ENCODE results near the gene DENND1A.
"Not testable (repeated sequence)": the region's sequence is repeated elsewhere in the genome, so short reads cannot be mapped to it uniquely, and the experiment has no call there.

DENND1A gene

DNA sequence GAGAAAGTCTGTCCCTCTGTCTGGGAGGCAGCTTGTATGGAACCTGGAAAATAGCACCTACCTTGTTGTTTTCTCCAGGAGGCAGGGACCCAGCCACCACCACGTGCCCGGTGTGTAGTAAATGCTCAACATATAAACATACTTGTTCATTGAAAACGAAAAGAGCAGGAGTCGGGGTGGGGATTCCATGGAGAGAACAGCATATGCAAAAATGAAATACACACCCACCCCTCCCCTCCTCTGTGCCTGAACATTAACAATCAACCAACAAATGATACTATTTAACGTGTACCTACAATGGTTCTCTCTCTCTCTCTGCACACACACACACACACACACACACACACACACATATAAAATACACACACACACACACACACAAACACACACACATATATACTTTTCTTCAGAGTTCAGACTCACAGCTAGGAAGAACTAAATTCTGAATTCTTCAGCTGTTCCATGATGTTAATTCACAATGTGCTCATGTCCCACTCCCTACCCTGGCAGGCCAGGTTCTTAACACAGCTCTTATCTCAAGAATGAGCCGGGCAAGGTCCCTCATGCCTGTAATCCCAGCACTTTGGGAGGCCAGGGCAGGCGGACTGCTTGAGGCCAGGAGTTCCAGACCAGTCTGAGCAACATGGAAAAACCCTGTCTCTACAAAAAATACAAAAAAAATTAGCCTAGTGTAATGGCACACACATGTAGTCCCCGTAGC lies 16.3 kb upstream of the DENND1A start:
- no peak for DNase-seq

DNA sequence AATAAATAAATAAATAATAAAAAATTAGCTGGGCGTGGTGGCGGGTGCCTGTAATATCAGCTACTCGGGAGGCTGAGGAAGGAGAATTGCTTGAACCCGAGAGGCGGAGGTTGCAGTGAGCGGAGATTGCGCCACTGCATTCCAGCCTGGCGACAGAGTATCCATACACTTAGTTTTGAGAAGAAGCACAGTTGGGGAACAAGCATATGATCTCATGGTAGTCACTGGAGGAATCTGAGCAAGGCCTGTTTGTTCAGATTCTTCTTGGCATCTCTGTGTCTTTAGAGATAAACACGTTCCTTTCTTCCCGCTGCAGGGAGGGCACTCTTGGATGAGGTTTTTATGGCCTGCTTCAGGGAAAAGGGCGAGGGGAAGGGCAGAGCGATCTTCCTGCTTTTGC lies 15.6 kb upstream of the DENND1A start:
- no peak for DNase-seq

DNA sequence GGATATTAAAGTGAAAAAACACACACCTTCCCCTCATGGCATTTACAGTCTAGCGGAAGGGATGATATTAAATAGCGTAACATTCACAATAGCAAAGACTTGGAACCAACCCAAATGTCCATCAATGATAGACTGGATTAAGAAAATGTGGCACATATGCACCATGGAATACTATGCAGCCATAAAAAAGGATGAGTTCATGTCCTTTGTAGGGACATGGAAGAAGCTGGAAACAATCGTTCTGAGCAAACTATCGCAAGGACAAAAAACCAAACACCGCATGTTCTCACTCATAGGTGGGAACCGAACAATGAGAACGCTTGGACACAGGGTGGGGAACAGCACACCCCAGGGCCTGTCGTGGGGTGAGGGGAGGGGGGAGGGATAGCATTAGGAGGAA lies 14.5 kb upstream of the DENND1A start:
- not testable (repeated sequence) for DNase-seq

DNA sequence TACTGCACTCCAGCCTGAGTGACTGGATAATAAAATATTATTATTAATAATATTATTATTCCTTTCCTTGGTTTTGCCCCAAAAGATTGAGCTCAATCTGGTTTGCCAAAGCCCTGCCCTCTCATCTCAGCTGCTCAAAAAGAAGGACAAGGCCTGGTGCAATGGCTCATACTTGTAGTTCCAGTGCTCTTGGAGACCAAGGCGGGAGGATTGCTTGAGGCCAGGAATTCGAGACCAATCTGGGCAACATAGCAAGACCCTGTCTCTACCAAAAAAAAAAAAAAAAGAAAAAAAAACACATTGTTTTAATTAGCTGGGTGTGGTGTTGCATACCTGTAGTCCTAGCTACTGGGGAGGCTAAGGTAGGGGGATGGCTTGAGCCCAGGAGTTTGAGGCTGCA lies 13.7 kb upstream of the DENND1A start:
- DNase-seq = no peak

DNA sequence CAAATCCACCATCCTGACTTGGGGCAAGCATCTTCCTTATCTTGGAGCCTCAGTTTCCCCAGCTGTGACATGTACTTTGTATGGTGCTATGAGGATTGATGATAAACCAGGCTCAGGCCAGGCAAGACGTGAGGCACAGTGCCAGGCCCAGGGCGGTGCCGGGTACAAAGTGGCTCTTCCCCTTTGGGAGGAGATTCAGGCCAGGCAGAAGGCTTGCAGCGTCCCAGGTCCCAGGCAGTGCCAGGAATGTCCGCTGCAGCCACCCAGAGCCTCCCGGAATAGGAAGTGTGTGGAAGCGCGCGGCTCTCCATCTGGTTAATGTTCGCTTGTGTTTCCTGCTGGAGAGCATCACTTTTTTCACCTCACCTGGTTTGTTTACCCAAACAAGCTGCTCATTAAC lies 12.6 kb upstream of the DENND1A start:
- DNase-seq = no peak

DNA sequence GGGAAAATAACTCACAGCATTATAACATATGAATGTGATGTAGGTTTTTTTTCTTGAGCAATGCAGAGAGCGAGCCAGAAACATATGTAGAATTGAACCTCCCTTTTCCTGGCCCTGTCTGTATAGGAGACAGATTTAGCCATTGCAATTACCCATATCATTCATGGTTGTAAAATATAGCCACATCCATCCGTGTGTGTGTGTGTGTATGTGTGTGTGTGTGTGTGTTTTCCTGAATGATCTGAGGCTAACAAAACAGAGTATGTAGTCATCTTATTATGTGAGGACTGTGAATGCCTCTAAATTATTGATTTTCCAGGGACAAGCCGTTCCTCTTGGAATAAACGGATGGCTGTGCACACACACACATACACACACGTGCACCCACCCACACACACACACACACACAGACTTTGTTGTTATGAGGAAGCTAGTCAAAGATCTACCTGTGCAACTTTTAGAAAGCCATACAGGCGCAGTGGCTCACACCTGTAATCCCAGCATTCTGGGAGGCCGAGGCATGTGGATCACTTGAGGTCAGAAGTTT lies 11.7 kb upstream of the DENND1A start:
- no peak for DNase-seq

DNA sequence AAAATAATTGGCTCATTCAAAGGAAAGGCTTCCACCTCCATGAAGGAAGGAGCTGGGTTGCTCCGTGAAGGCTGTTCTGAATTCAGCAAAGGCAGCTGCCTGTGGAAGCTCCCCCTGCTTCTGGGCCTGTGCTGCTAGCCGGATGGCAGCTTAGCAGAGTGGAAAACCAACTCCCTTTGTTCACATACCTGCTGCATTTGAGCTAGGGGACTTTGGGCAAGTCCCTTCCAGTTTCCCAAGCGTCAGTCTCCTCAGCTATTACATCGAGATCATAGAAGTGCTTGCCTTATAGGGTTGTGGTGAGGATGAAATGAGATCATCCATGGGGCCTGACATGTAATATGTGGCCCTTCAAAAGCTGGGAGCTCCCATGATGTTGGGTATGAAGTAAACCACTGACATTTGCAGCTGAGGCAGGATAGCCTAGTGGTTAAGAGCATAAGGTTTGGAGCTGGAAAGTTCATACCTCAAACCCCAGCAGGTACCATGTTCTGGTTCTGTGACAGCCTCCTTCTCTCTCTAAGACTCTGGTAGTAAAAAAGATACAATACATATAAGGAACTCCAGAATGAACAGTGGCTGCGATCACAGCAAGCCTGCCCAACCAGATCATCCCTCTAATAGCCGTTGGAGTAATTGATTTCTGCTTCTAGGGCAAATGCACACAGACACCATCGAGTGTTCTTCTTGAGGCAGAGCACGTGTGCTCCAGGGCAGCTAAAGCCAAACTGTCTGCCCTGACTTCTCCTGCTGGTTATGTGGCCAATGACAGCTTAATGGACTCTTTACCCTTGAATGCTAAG lies 11.0 kb upstream of the DENND1A start:
- no peak for DNase-seq

DNA sequence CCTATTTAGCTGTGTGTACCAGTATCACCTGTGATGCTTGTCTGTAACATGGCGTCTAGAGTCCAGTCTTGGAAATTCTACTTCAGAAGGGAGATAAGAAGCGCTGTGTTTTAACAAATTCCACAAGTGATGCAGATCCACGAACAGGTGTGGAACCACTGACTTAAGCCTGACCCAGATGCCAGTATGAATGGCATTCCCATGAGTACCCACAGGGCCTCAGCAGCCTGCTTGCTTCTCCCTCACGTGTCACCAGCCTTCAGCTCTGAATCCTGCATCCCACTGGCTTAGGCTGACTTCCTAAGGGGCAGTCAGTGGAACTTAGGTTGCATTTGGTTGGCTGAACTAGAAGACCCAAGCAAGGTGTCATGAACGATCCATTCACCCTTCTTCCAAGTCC lies 8.5 kb upstream of the DENND1A start:
- no peak for DNase-seq

DNA sequence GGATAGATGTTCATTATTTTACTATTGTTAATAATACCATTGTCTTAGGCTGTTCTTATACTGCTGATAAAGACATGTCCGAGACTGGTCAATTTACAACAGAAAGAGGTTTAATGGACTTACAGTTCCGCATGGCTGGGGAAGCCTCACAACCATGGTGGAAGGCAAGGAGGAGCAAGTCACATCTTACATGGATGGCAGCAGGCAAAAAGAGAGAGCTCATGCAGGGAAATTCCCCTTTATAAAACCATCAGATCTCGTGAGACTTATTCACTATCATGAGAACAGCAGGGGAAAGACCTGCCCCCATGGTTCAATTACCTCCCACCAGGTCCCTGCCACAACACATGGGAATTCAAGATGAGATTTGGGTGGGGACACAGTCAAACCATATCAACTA lies 6.6 kb upstream of the DENND1A start:
- not testable (repeated sequence) for DNase-seq

DNA sequence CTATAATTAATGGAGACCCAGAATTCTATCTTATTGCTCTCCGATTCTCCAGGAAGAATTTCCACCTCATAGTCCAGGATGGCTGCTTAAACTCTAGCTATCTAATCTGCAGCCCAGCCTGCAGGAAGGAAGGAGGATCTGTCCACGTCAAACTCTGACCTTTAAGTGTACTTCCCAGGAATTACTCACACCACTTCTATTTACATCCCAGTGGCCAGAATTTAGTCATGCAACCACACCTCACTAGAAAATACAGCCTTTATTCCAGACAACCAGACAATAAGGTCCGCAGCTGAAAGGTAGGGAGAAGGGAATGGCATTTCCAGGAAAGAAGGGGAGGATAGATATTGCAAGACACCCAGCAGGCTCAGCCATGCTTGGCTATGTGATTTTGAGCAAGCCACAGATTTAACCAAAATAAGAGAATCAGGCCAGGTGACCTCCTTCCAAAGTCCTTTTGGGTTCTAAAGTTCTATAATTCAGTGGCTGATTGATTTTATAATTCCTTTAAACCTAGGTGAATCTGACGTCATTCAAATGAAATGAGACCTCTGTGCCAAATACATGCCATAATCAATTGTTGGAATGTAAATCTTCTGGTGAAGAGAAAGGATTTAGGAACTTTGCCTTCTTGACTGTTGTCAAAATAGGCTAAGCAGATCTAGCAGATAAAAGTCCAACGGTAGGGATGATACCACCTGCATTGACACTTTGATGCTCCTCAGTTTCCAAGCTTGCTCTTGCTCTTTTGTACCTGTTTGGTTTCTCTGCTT lies 3.7 kb upstream of the DENND1A start:
- DNase-seq = no peak

DNA sequence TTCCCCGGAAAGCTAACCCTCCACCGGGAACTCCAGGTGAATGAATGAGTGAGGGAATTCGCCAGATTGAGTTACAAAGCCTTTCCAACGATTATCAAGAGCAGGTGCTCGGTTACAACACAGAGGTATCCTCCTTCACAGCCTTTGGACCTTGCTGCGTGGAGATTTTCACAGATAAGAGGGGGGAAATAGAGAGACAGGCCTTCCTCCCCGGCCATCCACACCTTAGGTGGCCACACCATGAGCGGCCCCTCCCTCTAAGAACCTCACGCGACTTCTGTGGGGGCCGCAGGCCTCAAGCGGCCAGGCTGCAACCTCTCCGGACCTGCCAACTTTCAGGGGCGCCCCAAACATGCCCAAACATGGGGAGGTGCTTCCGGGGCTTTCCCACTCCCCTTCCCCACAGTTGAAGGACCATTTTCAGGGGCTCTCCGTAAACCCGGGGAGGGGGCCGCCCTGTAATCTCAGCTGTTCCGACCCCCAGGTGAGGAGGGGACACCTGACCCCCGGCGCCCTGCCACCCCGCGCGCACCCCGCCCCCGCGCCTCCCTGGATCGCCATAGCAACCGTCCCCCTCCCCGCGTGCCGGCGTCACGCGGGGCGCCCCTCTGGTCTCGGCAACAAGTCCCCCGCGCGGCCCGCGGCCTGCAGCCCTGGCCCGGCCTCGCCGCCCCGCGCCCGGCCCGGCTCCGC lies 603 bp downstream of the DENND1A start:
- DNase-seq = no peak

DNA sequence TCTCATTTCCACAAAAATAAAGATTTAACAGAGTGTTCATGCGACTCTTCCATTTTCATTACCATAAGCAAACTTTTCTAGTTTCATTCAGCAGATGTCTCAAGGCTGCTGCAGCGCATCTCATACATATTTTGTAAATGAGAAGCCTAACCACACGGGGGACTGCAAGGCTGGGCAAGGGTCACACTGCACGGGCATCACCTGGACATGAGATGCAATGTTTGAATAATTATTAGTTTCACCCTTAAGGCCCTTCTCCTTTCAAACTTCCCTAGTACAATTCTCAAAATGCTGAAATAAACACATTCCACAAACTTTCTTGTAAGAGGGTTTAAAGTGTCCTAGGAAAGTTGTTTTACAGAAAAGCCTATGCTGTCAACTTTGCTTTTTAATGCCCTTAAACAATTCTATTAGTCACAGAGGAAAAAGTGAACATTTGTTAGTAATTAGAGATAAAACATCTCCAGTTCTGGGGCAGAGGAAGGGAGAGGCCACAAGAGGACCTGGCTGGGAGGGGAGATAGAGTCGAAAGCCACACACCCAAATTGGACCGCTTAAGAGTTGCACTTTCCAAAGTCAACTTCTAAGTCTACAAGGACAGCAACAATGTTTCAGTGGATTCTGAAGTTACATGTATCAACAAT lies 1.3 kb downstream of the DENND1A start:
- no peak for DNase-seq

DNA sequence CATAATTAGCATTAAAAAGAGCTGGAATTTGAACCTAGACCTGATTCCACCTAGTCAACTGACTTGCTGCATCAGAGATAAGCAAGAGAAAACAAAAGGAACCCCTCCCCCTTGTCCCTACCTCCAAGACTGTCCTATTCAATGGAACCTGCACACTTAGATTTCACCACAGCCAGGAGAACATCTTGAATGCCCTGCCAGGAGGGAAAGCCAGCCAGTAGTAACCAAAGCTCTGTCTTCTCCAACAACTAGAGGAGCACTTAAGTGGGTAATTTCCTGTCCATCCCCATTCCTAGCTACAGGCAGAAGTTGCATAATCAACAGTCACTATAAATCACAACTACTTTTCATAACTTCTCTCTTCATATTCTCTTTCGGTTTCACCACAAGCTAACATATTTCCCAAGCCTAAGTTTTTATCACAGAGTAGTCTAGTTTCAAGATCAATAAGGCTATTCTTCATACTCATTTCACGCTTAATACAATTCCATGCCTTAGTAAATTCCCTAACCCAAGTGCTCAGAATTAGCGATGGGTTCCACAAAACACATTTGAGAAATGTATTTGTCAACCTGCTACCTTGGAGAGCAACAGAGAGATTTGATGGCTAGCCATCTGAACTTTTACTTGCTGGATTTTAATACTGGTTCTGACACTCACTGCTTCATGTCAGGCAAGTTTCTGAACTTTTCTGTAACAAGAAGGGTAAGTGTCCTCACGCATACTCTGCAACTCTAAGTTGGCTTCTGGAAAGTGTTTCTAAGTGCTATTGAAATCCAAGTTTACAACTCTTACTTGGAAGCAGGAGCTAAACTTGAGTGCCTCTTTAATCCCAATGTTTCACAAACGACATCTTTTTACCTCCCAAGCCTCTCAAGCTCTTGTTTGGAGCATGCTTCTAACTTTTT lies 2.0 kb downstream of the DENND1A start:
- no peak for DNase-seq

DNA sequence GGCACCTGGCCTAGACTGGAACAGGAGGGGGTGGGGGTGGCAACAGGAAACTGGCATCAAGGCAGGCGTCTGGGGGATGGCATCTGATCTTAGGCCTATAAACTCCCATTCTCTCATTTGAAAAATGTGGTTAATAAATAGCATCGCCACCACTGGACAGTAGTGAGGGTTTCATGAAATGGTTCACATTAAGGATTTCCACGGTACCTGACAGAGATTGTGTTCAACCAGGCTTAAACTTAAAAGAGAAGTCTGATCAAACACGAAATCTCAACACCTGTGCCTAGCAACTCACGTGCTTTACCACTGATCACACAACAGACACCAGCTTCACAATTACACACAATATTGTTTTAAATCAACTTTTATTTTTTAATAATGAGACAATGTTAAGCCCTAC lies 3.0 kb downstream of the DENND1A start:
- DNase-seq = no peak

DNA sequence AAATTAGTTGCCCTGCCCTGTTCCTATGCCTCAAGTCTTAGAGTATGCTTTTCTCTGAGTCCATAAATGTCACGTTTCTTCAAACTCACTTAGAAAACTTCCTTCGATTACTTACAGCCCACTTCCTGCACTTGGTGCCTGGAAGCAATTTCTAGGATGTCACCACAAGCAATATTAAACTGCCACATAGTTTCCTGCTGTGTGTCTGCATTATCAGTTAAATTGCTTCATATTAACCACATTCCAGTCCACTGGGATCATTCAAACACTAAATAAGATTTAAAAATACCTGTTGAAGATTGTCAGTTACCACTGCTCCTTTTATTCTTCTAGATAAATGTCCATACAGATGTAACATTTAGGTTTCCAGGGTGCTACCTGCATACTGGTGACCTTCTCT lies 4.1 kb downstream of the DENND1A start:
- no peak for DNase-seq

DNA sequence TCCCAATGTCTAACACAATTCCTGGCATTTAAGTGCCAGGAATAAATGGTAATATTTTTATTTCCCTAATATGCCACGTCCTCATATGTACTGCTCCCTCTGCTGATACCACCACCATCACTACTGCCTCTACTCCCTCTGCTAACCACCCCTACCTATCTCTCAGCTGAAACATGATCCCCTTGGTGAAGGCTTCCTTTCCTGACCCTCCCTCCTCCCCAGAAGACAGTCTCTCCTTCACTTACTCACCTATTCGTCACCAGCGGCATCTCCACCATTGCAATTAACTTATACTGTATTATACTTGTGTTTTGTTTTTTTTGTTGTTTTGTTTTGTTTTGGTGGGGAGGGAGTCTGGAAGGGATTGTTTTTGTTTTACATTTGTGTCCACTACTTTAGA lies 4.8 kb downstream of the DENND1A start:
- no peak for DNase-seq

DNA sequence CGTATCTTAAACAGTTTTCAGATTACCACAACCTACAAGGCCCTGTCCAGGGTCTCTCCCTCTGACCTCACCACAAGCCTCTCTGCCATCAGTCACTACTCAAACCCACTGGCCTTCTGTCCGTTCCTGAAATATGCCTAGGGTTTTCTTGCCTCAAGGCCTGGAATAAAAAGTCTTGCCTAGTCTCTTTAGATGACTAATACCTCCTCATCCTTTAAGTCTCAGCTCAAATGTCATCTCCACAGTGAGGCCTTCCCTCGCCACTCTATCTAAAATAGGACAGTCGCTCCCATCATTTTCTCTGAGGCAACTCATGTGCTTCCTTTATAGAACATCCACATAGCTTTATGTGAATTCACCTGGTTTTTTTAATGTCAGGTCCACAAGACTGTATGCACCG lies 5.2 kb downstream of the DENND1A start:
- no peak for DNase-seq

DNA sequence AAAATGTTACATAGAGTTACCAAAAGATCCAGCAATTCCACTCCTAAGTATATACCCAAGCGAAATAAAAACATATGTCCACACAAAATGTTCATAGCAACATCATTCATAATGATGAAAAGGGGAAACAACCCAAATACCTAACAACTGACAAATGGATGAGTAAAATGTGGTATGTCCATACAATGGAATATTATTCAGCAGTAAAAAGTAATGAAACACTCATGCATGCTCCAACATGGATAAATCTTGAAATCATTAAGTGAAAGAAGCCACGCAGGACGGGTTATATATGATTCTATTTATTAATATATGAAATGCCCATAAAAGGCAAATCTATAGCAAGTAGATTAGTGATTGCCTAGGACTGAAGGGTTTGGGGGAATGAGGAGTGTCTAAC lies 6.0 kb downstream of the DENND1A start:
- no peak for DNase-seq

DNA sequence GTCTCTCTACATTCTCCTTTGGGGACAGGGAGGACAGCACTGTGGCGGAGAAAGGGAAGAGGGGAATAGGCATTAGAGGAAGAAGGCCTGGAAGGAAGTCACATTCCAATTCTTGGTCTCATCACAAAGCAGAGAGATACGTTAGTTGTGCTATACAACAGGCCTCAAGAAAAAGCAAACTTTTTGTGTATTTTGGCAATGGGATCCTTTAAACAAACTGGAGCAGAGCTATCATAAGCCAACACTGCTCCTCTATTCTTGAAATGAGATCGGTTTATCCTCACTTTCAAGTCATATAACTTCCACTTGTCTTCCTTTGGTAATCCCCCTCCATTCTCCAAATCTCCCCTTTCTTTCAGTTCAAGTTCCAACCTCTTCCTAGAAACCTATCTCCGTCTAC lies 6.5 kb downstream of the DENND1A start:
- no peak for DNase-seq

DNA sequence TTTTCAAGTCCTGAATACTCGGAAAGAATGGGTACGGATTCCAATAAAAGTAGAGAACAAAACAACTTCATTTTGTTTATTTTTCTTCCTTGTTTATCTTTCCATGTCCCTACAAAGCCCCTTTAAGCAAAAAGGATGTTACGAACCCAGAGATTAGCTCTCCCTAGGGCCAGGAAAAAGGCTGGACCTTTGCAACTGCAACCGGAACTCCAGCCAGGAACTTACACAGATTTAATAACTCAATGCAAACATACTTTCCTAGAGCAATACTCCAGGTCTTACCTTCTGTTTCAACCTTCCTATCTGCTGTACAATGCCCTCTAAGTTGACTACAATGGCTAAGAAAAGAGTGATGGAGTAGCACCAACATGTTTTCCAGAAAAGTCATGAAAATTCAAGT lies 7.0 kb downstream of the DENND1A start:
- no peak for DNase-seq

DNA sequence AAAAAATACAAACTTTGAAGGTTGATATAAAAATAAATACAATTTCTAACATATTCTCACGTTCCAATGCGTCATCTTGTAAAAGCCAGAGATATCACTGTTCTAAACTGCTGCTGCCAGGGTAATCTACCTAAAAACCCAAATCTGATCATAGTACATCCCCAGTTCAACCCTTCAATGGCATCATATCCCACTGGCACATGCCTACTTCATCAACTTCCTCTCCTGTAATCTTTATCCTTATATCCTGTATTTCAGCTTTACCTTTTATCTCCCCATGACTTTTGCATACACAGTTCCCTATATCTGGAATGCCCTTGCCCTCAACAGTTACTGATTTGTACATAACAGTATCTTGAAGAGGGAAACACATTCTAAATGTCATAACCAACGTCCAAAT lies 7.5 kb downstream of the DENND1A start:
- no peak for DNase-seq
